GM12801 (cell line): Measurements from ENCODE around the gene CCP110.

Source experiments
- CTCF ChIP-seq: IDR thresholded peaks from one replicate; pipeline ENCODE4 v1.5.1; 2011; ENCODE audit warnings: control low read depth; ENCODE audit not compliant: insufficient read length; ENCODE audit errors: extremely low read depth

Gene CCP110

GRCh38 chr16:19513377-19514053, 10.2 kb upstream of the CCP110 start:
- TF ChIP-seq CTCF, result no peak

- no peak for TF ChIP-seq CTCF
Measured at GRCh38 chr16:19515757-19516156, 8.0 kb upstream of the CCP110 start.

- no peak for TF ChIP-seq CTCF
Measured at GRCh38 chr16:19517424-19518089, 6.2 kb upstream of the CCP110 start.

- TF ChIP-seq CTCF, result no peak
Measured at GRCh38 chr16:19518388-19518787, 5.4 kb upstream of the CCP110 start.

GRCh38 chr16:19520861-19521331, 2.8 kb upstream of the CCP110 start:
- no peak for TF ChIP-seq CTCF

GRCh38 chr16:19521471-19522396, 2.0 kb upstream of the CCP110 start, which contains the start of gene GDE1:
Gene GDE1, minus strand, starts transcription at chr16:19522098. Its CDS starts 134 bp downstream, at chr16:19521964.
- no peak for TF ChIP-seq CTCF

- TF ChIP-seq CTCF, result no peak
Measured at GRCh38 chr16:19522397-19522732, 1.4 kb upstream of the CCP110 start.
